Measurements from ENCODE around the gene NOTCH2. TPM values are rescaled to one million over a fixed set of nuclear protein-coding genes. Genes with fewer than 3 reads are reported as not detected.

NOTCH2 gene
- total RNA-seq, 6 experiments from 2014 or later, result 32.4 to 75.2 (median 49.0) TPM

DNA sequence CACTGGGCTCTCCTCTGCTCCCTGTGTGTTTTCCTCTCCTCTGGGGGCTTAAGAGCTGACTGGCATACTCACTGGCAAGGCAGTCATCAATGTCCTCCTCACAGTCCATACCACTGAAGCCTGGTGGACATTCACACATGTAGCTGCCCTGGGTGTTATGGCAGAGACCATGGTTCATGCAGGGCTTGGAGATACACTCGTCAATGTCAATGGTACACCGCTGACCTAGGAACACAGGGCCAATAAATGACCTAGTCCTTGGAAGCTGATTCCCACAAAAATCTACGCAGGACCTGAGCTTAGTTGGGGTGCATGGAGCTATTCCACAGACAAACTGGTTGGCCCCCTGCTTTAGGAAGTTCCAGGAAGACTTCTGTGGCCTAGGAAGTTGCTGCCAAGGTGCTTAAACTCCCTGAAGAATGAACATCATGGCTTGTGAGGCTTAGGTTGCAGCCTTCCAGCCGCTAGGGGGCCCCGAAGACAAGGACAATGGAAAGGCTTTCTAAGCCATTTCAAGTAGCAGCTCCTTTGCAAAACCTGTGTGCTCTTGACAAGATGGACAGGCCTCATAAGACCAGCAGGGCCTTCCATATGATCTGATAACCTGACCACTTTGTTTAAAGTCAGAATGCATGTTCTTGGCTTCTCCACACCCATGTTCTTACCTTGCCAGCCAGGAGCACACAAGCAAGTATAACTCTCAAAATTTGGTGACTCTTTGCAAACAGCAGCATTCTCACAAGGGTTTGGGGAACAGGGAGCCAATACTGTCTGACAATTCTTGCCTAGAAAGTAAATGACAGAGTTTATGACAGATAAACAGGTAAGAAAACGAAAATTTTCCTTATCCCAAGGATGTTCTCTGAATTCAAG, 120.9 kb downstream of the NOTCH2 start:
- 18% methylated on average over 3 of the region's 6 CpGs for whole genome bisulfite sequencing (ENCODE audit: insufficient coverage, low coverage, low lambda C conversion rate, missing lambda C conversion rate)
- intact Hi-C loops (cut with DNase I), result no loop called here
- peak; percentile 90 to 93 (median 92) for ATAC-seq
- TF ChIP-seq, protein P1, sequence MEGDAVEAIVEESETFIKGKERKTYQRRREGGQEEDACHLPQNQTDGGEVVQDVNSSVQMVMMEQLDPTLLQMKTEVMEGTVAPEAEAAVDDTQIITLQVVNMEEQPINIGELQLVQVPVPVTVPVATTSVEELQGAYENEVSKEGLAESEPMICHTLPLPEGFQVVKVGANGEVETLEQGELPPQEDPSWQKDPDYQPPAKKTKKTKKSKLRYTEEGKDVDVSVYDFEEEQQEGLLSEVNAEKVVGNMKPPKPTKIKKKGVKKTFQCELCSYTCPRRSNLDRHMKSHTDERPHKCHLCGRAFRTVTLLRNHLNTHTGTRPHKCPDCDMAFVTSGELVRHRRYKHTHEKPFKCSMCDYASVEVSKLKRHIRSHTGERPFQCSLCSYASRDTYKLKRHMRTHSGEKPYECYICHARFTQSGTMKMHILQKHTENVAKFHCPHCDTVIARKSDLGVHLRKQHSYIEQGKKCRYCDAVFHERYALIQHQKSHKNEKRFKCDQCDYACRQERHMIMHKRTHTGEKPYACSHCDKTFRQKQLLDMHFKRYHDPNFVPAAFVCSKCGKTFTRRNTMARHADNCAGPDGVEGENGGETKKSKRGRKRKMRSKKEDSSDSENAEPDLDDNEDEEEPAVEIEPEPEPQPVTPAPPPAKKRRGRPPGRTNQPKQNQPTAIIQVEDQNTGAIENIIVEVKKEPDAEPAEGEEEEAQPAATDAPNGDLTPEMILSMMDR (IDR thresholded peaks at IDR 0.05), result peak; percentile 69 to 82 (median 77)
- no peak for TF ChIP-seq POLR2A (IDR thresholded peaks at IDR 0.05)
- Histone ChIP-seq H3K4me1 (peaks cover 0 to 13% (median 6%) of the 10 kb centered on the region in 4 donors), H3K27me3 (no peaks in the 10 kb centered on the region), H3K27ac (no peak overlapping the region), H3K9me3 (no peaks in the 10 kb centered on the region), H3K4me3 (no peak overlapping the region), H3K36me3 (peaks cover 0 to 45% (median 17%) of the 10 kb centered on the region in 4 donors)
- DNase-seq, result peak; percentile 76 to 79 (median 77)

DNA sequence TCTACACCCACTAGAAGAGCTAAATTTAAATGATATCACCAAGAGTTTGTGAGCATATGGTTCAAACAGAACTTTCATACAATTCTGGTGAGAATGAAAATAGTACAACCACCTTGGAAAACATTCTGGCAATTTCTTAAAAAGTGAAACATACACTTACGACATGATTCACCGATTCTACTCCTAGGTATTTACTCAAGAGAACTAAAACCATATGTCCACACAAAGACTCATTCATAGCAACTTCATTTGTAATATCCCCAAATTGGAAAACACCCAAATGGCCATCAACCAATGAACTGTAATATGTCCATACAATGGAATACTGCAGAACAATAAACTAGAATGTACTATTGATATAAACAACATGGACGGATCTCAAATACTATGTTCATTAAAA, 122.0 kb downstream of the NOTCH2 start:
- no peak for ATAC-seq

DNA sequence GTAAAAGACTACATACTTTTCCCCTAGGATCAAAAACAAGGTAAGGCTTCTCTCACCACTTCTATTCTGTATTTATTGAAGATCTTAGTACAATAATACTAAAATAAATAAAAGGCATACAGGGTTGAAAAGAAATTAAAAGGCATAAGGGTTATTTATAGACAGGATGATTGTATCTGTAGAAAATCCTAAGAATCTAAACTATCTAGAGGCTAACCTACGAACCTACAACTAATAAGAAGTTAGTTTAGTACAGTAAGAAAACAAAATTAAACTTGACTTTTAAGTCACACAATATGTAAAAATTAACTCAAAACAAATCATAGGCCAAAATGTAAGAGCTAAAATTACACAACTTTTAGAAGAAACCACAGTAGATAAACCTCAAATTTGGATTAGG, 122.7 kb downstream of the NOTCH2 start:
- DNase-seq, result no peak
- 30% methylated on average over 1 of the region's 1 CpG for WGBS (ENCODE audit: insufficient coverage, low coverage, low lambda C conversion rate, missing lambda C conversion rate)
- ATAC-seq, result no peak
- H3K27me3 ChIP-seq, result no peaks in the 10 kb centered on the region
- TF ChIP-seq POLR2A (IDR thresholded peaks at IDR 0.05), result no peak
- TF ChIP-seq, protein P1 (IDR thresholded peaks at IDR 0.05), result no peak
- H3K36me3 ChIP-seq, result peaks cover 0 to 31% (median 17%) of the 10 kb centered on the region in 4 donors
- intact Hi-C loops (cut with DNase I), result no loop called here
- no peak overlapping the region for H3K4me3 ChIP-seq
- H3K9me3 ChIP-seq, result no peaks in the 10 kb centered on the region
- peaks cover 0 to 3% (median 0%) of the 10 kb centered on the region in 4 donors for H3K4me1 ChIP-seq
- H3K27ac ChIP-seq, result no peak overlapping the region

More for the DNA sequence above, 122.0 kb downstream of the NOTCH2 start:
- no peaks in the 10 kb centered on the region for H3K27me3 ChIP-seq
- H3K9me3 ChIP-seq, result no peaks in the 10 kb centered on the region
- no peak for TF ChIP-seq POLR2A (IDR thresholded peaks at IDR 0.05)
- TF ChIP-seq, protein P1 (IDR thresholded peaks at IDR 0.05), result no peak
- H3K4me3 ChIP-seq, result no peak overlapping the region
- 76% methylated on average over 3 of the region's 3 CpGs for WGBS (ENCODE audit: insufficient coverage, low coverage, low lambda C conversion rate, missing lambda C conversion rate)
- no peak overlapping the region for H3K27ac ChIP-seq
- intact Hi-C loops (cut with DNase I), result no loop called here
- H3K4me1 ChIP-seq, result peaks cover 0 to 10% (median 4%) of the 10 kb centered on the region in 4 donors
- peaks cover 0 to 34% (median 16%) of the 10 kb centered on the region in 4 donors for H3K36me3 ChIP-seq
- no peak for DNase-seq

DNA sequence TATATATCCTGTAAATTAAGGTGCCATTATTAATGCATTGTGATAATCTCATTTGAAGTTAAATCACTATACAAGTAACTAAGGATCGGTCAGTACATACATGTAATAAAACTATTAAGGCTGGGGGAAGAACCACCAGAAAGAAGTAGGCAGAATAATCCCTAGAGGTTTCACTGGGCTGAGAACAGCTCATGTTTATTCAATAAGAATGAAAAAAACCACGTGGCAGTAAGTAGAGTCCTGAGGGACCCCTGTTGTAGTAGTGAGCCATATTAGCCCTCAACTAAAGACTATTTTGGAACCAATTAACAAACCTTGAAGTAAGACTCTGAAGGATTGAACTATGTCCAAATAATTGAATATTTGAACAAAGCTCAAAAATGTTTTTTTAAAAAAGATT, 126.2 kb downstream of the NOTCH2 start:
- Histone ChIP-seq H3K27ac (no peak overlapping the region), H3K4me1 (no peaks in the 10 kb centered on the region), H3K4me3 (no peak overlapping the region), H3K9me3 (no peaks in the 10 kb centered on the region), H3K27me3 (no peaks in the 10 kb centered on the region), H3K36me3 (peaks cover 9 to 37% (median 18%) of the 10 kb centered on the region in 4 donors)
- TF ChIP-seq, protein P1 (IDR thresholded peaks at IDR 0.05), result no peak
- no peak for TF ChIP-seq POLR2A (IDR thresholded peaks at IDR 0.05)
- WGBS (ENCODE audit: insufficient coverage, low coverage, low lambda C conversion rate, missing lambda C conversion rate), result 73% methylated on average over 2 of the region's 2 CpGs
- DNase-seq (no peak), ATAC-seq (no peak)
- intact Hi-C loops (cut with DNase I), result no loop called here

Data from right lobe of liver (tissue), 6 donors.